Measurements from ENCODE around the gene PPP3CA.

PPP3CA gene

GRCh38 chr4:101285985-101286384, 61.3 kb downstream of the PPP3CA start:
- DNase-seq, result no peak
- Mint-ChIP-seq H3K27ac (no peak overlapping the region), H3K9me3 (no peaks in the 10 kb centered on the region), H3K4me1 (peaks cover 34% of the 10 kb centered on the region), H3K27me3 (ENCODE audit: low read depth, poor library complexity) (no peaks in the 10 kb centered on the region), H3K36me3 (ENCODE audit: low read depth) (no peaks in the 10 kb centered on the region), H3K4me3 (no peak overlapping the region)
- no peak for TF ChIP-seq CTCF (IDR thresholded peaks at IDR 0.05)

- no peaks in the 10 kb centered on the region for H3K9me3 Mint-ChIP-seq
- H3K4me3 Mint-ChIP-seq, result no peak overlapping the region
- no peak for TF ChIP-seq CTCF (IDR thresholded peaks at IDR 0.05)
- DNase-seq, result no peak
- H3K4me1 Mint-ChIP-seq, result peaks cover 27% of the 10 kb centered on the region
- no peaks in the 10 kb centered on the region for H3K27me3 Mint-ChIP-seq (ENCODE audit: low read depth, poor library complexity)
- H3K27ac Mint-ChIP-seq, result no peak overlapping the region
- H3K36me3 Mint-ChIP-seq (ENCODE audit: low read depth), result no peaks in the 10 kb centered on the region
Measured at GRCh38 chr4:101284546-101284945, 62.8 kb downstream of the PPP3CA start.

GRCh38 chr4:101283434-101283833, 63.9 kb downstream of the PPP3CA start:
- H3K4me3 Mint-ChIP-seq, result no peak overlapping the region
- H3K4me1 Mint-ChIP-seq, result peaks cover 22% of the 10 kb centered on the region
- no peaks in the 10 kb centered on the region for H3K36me3 Mint-ChIP-seq (ENCODE audit: low read depth)
- H3K27me3 Mint-ChIP-seq (ENCODE audit: low read depth, poor library complexity), result no peaks in the 10 kb centered on the region
- DNase-seq, result no peak
- H3K27ac Mint-ChIP-seq, result no peak overlapping the region
- H3K9me3 Mint-ChIP-seq, result no peaks in the 10 kb centered on the region
- no peak for TF ChIP-seq CTCF (IDR thresholded peaks at IDR 0.05)

GRCh38 chr4:101282076-101282844, 65.1 kb downstream of the PPP3CA start:
- no peak for DNase-seq
- no peak overlapping the region for H3K27ac Mint-ChIP-seq
- peaks cover 14% of the 10 kb centered on the region for H3K4me1 Mint-ChIP-seq

GRCh38 chr4:101280866-101281600, 66.3 kb downstream of the PPP3CA start:
- no peak for TF ChIP-seq CTCF (IDR thresholded peaks at IDR 0.05)
- H3K9me3 Mint-ChIP-seq, result no peaks in the 10 kb centered on the region
- H3K27me3 Mint-ChIP-seq (ENCODE audit: low read depth, poor library complexity), result no peaks in the 10 kb centered on the region
- H3K36me3 Mint-ChIP-seq (ENCODE audit: low read depth), result no peaks in the 10 kb centered on the region
- H3K4me1 Mint-ChIP-seq, result peaks cover 13% of the 10 kb centered on the region
- H3K4me3 Mint-ChIP-seq, result no peak overlapping the region
- DNase-seq, result no peak
- no peak overlapping the region for H3K27ac Mint-ChIP-seq

More at GRCh38 chr4:101282076-101282844, 65.1 kb downstream of the PPP3CA start:
- Mint-ChIP-seq H3K36me3 (ENCODE audit: low read depth) (no peaks in the 10 kb centered on the region), H3K9me3 (no peaks in the 10 kb centered on the region), H3K4me3 (no peak overlapping the region), H3K27me3 (ENCODE audit: low read depth, poor library complexity) (no peaks in the 10 kb centered on the region)
- no peak for TF ChIP-seq CTCF (IDR thresholded peaks at IDR 0.05)
